GM18907 (cell line): ENCODE measurements around the gene ZFP62.
"Not testable (repeated sequence)": the region's sequence is repeated elsewhere in the genome, so short reads cannot be mapped to it uniquely, and the experiment has no call there.

Experiments used
- ATAC-seq: cut with Tn5 transposase; IDR thresholded peaks from one replicate; pipeline ENCODE4 v1.9.1; 2021; ENCODE audit warnings: mild to moderate bottlenecking, moderate library complexity; ENCODE audit not compliant: unreplicated experiment

The ZFP62 gene

GRCh38 chr5:180831139-180832093, 29.7 kb downstream of the ZFP62 start:
- ATAC-seq = peak; percentile 77

- peak; percentile 56 for ATAC-seq
These were observed 30.6 kb downstream of the ZFP62 start for GRCh38 chr5:180830253-180831138.

- no peak for ATAC-seq
These were observed 31.4 kb downstream of the ZFP62 start for GRCh38 chr5:180829726-180830125.

GRCh38 chr5:180828756-180829531, 32.1 kb downstream of the ZFP62 start:
- ATAC-seq = not testable (repeated sequence)

GRCh38 chr5:180827374-180827773, 33.7 kb downstream of the ZFP62 start:
- ATAC-seq = not testable (repeated sequence)

GRCh38 chr5:180825768-180826525, 35.1 kb downstream of the ZFP62 start:
- no peak for ATAC-seq

- ATAC-seq = no peak
These were observed 36.2 kb downstream of the ZFP62 start for GRCh38 chr5:180824630-180825476.

GRCh38 chr5:180823940-180824629, 37.0 kb downstream of the ZFP62 start:
- ATAC-seq = no peak

- no peak for ATAC-seq
These were observed 37.7 kb downstream of the ZFP62 start for GRCh38 chr5:180823346-180823745.

GRCh38 chr5:180821538-180821937, 39.5 kb downstream of the ZFP62 start:
- no peak for ATAC-seq

- peak; percentile 52 for ATAC-seq
These were observed 40.2 kb downstream of the ZFP62 start for GRCh38 chr5:180820788-180821321.

GRCh38 chr5:180818677-180819341, 42.3 kb downstream of the ZFP62 start:
- ATAC-seq = no peak

- peak; percentile 45 for ATAC-seq
These were observed 43.0 kb downstream of the ZFP62 start for GRCh38 chr5:180817893-180818674.

GRCh38 chr5:180816608-180817534, 44.2 kb downstream of the ZFP62 start:
- no peak for ATAC-seq

- no peak for ATAC-seq
These were observed 45.7 kb downstream of the ZFP62 start for GRCh38 chr5:180815293-180815917.
